NCI-H748 treated with DMSO at 0.1 percent for 48 hours (cell line): Measurements from ENCODE around the gene TK2.

ENCODE experiments used
- DNase-seq: peaks from one replicate; lab custom pipeline; 2025; lab: John Stamatoyannopoulos, UW

The TK2 gene

DNA sequence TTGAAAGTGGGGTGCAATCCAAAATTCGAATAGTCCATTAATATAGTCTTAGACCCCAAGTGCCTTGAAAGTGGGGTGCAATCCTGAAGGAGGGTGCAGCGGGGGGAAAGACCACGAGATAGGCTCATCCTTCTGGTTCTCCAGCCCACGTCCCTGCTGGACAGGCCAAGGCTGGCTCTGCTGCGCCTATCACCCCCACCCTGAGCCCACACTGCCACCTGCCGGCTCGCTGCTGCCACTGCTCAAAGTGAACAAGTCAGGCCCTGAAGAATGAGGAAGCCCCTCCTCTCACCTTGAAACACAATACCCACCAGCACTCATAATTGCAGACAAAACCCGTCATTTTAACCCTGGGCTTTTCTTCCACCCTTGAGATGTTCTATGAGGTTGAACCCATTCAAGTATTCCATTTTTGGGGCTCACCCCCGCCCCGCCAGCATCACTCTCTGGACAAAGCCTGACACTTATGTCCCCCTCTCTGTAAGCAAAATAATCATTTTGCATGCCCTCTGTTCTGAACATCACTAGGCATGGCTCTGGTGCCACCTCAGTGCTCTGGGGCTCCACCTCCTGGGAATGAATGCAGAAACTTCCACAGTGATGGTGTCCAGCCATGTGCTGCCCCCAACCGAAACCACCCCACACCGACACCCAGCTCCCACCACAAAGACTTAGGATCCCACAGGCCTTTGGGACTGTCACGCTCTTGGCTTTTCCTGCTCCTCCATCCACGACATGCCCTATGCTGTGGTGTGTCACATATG is 66.1 kb downstream of the TK2 start:
- DNase-seq, result peak; percentile 54

DNA sequence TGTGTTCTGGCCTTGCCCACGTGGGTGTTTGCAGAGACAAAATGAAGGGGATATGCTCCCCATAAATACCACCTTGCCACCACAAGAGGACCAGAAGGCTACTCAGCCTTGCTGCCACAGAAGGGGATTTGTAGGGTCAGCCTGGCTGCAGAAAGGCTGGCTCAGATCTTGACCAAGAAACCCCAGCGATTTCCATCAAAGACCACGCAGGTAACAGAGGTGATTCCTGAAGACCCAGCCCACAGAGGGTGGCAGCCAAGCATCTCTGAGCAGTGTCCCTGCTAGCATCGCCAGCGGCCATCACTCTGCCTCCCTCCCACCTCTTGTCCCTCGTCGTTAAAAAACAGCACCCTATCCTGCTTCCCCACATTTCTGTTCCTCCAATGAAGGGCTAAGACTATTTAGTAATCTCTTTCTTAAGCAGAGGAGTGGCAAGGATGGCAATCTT is 68.0 kb downstream of the TK2 start:
- DNase-seq, result no peak

DNA sequence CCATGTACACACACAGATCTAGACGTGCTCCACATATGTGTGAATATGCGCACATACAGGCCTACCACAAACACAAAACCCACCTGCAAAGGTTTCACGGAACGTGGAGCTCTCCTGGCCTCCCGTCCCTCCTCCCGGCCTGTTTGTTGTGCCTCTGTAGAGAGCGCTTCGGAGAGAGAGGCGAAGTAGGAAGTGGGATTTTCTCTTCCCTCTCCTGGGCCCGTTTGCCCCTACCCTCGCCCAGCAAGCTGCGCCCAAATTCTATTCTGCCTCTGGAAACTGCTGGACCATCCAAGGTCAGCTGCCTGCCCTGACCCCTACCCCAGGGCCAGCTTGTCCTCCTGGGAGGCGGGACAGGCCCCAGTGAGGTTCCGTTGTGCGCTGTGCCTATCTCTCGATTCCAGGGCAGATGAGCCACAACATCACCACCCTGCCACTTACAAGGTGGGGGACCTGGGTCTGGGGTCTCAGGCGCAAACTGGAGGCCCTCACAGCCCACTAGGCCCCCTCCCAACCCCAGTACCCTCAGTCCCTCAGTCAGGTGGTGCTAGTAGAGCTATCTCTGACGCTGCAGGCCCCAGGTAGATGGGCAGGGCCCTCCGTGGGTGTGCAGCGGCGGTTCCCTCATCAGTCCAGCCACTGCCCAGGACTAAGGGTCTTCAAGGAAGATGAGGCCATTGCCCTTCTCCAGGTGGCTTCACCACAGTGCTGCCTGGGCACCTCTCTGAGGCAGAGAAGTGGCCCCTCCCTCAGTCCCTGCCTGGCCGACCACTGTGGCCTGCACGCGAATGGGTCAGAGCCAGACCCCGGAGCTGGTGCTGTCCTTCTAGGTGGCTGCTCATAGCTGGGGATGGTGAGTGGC is 68.6 kb downstream of the TK2 start:
- no peak for DNase-seq

DNA sequence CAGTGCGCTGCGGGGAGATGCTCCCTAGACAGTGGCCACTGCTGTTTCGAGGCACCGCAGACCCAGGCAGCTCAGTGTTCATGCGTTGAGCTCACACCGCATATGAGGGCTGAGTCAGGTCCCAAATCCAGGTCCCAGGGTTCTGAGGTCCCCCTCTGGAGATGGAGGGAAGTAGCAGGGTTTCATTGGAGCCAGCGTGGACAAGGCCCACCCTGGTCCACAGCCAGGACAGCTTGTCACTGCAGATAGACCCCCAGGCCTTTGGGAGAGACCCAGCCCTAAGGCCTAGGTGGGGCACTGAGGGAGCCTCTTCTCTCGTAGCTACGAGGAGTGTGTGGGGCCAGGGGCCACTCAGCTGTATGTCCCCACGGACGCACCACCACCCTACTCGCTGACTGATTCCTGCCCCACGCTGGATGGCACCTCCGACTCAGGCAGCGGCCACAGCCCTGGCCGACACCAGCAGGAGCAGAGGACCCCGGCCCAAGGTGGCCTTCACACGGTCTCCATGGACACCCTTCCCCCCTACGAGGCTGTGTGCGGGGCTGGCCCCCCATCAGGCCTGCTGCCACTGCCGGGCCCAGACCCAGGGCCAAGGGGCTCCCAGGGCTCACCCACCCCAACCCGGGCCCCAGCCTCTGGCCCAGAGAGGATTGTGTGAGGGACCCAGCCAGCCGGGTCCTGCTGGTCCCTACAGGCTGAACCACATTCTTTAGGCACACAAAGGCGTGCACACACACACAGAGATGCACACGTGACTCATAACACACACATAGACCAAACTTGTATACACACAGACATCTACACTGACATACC is 69.4 kb downstream of the TK2 start:
- DNase-seq, result no peak

DNA sequence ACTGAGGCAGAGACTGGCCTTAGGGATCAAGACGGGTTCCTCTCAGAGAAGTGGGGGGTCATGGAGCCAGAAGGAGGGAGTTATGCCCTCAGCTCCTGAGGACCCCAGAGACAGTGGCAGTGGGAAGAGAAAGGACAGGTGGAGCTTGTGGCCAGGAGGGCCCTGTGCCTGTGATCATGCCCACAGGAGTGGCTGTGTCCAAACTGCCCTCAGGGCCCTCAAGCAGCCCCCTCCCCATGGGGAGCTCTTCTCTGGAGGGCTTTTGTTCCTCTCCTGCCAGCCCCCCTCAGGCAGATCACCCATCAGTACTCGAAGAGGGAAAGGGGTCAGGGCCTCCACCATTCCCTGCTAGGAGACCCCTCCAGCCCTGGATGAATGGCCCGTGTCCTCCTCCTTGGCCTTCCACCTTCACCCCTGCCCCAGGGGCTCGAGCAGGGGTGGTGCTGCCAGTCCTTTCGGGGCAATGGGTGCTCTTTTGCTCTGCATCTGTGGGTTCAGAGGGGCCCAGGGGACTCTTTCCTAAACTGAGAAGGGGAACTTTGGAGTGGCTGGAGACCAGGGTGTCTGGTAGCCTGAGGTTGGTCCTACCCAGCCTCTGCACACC is 70.2 kb downstream of the TK2 start:
- DNase-seq, result no peak

DNA sequence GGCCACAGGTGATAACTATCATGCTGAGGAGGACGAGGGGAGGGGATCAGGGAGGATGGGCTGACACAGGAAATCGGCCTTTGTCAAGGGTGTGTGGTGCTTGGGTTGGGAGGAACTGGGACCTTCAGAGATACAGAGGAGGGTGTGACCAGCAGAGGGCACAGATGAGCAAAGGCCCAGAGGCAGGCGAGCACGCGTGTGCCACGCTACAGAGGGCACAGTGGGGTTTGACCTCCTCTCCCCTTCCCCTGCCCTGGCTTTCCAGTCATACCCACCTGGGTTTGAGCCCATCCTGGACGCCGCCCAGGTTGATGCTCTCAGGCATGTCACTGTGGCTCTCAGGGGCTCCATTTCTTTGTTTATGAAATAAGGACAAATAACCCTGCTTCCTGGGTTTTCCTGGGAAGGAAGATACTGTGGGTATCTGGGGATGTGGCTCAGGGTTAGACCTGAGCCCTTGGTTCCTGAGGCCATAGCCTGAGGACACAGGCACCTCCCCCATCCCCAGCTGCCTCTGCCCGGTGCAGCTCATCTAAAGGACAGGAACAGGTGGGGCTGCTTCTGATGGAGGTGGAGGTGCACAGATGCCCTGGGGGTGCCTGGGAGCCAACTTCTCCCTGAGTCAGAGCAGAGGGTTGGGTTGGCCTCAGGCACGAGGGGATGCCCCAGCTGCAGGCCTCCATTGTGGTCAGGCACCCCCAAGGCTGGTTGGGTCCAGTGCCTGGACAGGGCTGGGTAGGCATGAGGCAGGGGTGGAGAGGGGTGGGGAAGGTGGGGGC is 71.0 kb downstream of the TK2 start:
- peak; percentile 50 for DNase-seq

DNA sequence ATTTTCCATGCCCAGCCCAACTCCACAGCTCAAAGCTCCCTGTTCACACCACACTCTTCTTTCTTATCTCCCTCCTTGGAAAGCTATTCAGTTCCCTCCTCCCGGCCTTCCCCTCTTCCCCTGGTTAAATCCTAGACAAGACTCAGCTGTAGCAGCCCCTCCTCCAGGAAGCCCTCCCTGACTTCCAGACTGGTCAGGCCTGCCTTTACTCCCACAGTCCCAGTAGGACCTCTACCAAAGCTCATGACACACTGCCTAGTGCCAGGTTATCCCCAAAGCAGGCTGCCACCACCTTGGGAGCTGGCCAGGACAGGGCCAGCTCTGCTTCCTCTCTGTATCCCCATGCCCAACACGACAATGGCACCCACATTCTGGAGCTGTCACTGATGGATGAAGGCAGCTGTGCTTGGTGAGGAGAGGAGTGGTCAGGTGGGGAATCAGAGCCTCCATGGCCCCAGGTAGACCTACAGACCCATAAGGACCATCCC is 72.8 kb downstream of the TK2 start:
- DNase-seq, result no peak

DNA sequence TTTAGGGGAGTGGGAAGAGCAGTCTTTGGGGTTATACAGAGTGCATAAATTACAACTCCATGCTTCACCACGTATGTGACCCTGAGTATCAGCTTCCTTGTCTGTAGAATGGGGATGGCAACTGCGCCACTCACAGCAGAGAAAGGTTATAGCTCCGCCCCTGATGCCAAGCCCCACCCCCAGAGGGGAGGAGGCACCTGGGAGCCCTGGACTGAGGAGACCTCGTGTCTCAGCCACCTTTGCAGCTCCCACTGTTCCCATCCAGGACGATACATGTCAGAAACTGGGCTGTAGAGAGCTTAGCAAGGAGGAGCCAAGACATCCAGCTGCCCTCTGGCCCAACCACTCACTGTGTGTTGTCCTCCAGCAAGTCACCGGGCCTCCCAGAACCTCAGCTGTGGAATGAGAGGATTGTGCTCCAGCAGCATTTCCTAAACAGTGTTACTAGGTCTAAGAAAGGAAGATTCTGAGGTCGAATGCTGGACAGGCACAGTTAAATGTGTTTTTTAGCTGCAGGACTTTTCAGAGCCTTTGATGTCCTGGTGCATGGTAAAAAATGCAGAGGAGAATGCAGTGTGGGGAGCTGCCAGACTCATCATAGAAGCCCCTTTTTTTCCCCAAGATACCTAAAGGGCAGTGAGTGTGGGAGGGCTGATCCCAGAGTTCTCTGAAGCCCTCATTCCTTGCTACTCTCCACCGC is 73.4 kb downstream of the TK2 start:
- DNase-seq, result no peak

DNA sequence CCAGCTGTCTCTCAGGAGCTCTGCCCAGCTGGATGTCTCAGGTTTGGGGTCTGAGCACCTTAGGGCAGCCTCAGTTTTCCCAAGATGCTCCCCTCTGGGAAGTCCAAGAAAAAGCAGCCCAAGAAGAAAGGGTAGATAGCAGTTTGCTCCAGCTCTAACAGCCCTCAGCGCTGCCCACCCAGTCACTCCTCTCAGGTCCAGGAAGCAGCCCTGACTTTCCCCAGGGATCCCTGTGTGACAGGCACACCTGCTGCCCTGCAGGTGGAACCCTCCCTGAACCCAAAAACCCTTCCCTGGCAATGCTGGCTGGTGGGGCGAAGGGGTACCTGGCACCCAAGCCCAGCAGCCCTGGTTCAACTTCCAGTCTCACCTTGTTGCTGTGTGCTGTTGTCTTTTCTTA is 74.7 kb downstream of the TK2 start:
- no peak for DNase-seq

DNA sequence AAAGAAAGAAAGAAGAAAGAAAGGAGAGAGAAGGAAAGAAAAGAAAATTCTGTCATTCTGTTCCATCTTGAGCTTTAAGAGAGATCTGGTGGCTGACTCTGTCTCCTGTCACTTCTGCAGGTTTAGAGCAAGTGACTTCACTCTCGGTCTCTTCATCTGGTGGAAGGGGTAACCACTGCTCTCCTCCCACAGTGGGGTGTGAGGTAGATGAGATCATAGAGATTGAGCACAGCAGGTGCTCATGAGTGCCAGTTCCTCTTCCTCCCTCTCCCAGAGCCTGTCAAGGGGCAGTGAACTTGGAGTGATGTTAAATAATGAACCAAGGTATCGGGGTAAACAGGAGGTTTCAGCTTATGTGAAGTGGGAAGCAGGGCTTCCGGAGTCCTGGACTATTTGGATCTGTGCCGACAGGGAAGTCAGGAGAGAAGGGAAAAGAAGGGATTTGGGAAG is 75.1 kb downstream of the TK2 start:
- no peak for DNase-seq

DNA sequence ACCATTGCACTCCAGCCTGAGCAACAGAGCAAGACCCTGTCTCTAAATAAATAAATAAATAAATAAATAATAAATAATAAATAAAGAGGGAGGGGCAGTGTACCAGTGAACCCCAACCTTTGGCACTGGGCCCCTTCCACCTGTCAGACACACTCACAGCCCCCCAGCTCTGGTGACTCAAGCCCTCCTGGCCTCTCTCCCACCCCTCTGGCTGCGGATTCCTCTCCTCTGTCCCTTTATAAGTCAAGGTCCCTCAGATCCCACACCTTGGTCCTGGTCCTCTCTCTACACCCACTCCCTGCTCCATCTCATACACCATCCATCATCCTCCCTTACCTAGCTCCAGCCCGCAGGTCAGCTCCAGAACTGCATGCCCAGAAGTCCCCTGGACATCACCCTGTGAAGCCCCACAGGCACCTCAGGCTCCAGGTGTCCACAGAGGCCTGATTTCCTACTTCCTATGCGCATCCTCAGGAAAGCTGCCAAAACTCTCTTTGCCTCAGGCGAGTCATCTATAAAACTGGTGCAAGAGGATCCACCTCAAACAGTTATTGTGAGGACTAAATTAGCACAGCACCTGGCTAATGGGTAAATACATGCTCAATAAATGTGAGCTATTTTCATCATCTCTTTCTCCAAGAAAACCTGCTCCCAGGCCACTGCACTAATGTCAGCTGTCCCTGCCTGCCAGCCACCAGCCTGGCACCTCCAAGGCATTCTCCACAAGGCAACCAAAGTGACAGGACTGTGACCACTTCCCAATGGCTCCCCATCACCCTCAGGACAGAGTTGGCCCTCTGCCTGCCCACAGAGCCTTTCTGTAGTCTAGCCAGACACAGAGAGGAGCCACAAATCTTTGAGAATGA is 76.0 kb downstream of the TK2 start:
- no peak for DNase-seq

DNA sequence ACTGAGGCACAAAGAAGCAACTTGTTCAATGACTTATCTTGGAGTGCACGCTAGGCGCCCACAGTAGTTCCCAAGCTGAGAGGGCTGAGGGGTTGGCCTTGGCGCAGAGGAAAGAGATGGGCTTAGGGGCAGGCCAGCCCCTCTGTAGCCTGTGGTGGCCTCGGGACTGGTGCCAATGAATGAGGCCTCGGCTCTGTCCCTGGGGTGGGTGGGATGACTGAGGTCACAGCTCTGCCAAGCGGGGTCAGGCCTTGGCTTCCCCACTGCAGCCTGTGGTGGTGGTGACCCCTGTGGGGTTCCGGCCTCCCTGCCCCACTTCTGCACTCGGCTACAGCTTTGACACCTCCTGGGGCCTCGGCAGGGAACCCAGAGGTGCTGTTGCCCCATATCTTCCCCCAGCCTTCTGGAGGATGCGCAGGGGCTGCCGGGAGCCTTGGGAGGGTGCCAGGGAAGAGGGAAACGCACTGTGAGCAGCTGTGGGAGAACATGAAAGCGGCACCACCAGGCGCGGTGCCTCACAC is 76.8 kb downstream of the TK2 start:
- no peak for DNase-seq

DNA sequence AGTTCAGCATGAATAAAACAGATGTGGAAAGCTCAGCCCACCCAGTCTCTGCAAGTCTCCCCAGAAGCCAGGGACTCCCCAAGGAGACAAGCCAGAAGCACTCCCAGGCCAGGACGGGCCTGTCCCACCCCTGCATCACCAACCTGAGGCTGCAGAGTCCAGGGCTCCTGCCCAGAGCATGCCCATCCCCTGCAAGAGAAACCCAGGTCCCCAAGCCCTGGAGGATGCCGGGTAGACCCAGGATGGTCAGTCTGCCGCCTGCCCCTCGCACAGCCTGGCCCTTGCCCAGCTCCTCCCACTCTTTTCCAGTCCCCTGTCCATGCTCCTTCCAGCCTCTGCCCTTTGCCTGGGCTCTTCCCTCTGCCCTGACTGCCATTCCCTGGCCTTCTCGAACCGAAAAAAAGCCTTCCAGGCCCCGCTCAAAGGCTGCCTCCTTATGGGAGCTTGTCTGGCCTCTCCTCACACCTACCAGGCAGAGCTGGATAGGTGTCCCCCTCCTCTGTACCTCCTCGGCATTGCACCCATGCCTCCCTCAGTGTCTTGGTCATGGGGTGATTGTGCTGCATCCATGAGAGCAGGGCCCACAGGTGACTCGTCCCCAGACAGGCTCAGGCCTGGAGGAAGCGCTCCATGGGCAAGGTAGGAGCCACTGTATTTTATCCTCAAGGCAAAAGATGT is 78.1 kb downstream of the TK2 start:
- no peak for DNase-seq

DNA sequence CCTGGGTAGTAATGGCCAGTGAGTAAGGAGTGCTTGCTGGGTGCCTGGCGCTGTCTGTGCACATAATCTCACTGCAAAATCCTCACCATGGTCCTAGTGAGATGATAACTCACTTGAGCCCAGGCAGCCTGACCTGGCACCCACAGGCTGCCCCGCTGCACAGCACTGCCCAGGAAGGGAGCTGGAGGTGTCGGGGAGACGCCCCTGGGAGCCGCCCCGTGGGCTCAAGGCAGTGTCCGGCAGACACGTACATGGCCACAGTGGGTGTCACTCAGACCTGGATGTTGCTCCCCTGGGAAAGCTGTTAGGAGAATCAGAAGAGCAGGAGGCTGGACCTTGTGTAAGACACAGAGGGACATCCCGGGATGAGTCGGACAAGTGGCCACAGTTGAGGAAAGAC is 78.7 kb downstream of the TK2 start:
- no peak for DNase-seq

DNA sequence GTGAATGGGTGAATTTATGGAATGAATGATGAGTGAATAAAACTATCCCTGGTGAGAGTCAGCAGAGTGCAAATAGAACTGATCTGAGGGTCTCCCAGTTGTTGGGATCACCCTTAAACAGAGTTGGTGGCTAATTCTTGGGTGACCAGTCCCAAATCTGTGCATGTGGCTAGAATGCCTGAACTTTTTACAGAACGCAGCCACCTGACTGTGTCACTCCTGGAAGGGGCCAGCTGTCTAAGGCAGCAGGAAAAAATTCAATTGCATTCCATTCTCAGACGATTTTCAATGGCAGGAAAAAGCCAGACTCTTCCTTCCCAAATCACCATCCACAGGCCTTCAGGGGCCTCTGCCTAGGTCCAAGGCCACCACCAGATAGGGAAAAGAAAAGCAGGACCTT is 79.4 kb downstream of the TK2 start:
- DNase-seq, result no peak

DNA sequence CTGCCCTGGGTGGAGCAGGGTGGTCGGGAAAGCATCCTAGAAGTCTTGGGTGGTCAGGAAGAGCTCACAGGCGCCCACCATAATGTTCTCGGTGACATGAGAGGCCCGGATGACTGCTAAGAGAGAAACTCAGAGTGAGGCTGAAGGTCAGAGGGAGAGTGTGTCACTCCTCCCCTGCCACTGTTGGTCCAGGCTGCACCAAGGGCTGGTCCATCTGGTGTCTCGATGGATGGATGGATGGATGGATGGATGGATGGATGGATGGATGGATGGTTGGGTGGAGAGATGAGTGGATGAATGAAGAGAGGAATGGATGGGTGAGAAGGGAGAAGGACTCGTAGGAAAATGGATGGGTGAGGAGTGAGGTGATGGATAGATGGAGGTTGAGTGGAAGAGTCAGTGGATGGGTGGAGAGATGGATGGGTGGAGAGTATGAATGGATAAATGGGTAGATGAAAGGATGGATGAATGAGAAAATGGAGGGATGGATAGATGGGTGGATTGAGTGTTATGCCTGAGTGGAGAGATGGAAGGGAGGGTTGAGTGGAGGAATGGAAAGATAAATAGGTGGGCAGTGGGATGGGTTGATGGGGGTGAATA is 79.9 kb downstream of the TK2 start:
- no peak for DNase-seq

DNA sequence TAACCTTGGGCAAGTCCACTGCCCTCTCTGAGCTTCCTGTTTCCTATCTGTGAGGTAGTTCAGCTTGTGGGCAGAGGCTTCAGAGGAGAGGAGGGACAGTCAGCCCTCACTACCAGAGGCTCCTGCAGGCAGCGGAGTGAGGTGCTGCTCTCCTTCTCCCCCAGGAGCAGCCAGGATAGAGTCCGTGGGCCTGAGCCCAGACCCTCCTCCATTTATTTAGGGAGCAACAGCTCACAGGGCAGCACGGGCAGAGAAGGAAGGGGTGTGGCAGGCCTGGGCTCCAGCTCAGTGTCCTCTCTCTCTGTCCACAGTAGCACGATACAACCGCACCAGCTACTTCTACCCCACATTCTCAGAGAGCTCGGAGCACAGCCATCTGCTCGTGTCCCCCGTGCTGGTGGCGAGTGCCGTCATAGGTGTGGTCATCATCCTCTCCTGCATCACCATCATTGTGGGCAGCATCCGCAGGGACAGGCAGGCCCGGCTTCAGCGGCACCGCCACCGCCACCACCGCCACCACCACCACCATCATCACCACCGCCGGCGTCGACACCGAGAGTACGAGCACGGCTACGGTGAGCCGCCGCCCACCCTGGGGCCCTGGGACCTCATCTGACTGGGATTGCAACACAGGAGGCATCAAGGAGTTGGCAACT is 80.5 kb downstream of the TK2 start:
- DNase-seq, result no peak
